Progenitor cell of endocrine pancreas (in vitro differentiated cells): Measurements from ENCODE around the gene HEPH. TPM values are rescaled to one million over a fixed set of nuclear protein-coding genes. Genes with fewer than 3 reads are reported as not detected.

Experiments used
- DNase-seq: peaks from one replicate; pipeline ENCODE4 v3.0.0; 2021; ENCODE audit warnings: low spot score; ENCODE audit not compliant: unreplicated experiment
- H3K27ac Mint-ChIP-seq: 2 replicates; pipeline ENCODE4 v1.8.0; 2021; ENCODE audit warnings: mild to moderate bottlenecking, moderate library complexity, mixed read lengths
- H3K27me3 Mint-ChIP-seq: 2 replicates; pipeline ENCODE4 v1.8.0; 2021; ENCODE audit warnings: mixed read lengths
- H3K36me3 Mint-ChIP-seq: 2 replicates; pipeline ENCODE4 v1.8.0; 2022; ENCODE audit warnings: mixed read lengths; ENCODE audit not compliant: insufficient read depth
- H3K4me1 Mint-ChIP-seq: 2 replicates; pipeline ENCODE4 v1.8.0; 2021; ENCODE audit warnings: low read depth, mixed read lengths
- H3K4me3 Mint-ChIP-seq: 2 replicates; pipeline ENCODE4 v1.8.0; 2021; ENCODE audit warnings: low read depth, mild to moderate bottlenecking, moderate library complexity, mixed read lengths
- H3K9me3 Mint-ChIP-seq: 2 replicates; pipeline ENCODE4 v1.8.0; 2021; ENCODE audit warnings: low read depth, mixed read lengths
- CTCF ChIP-seq: fragments of 200-600 bp; sonication (generic); IDR thresholded peaks from one replicate; pipeline ENCODE4 v1.5.0; 2021; ENCODE audit warnings: antibody characterized with exemption, mild to moderate bottlenecking; ENCODE audit not compliant: unreplicated experiment
- total RNA-seq: library from RNA; stranded (reverse); gene quantifications from 2 replicates; pipeline ENCODE4 v1.2.1, GENCODE V29; 2021

The HEPH gene
- total RNA-seq, 1 donor from 2014 or later: 92.4 TPM

- H3K4me1 Mint-ChIP-seq: peaks cover 5% of the 10 kb centered on the region
- H3K27ac Mint-ChIP-seq: peak overlapping the region; percentile 96
- peaks cover 3% of the 10 kb centered on the region for H3K36me3 Mint-ChIP-seq
- H3K4me3 Mint-ChIP-seq: peak overlapping the region; percentile 88
- TF ChIP-seq CTCF: no peak
- H3K27me3 Mint-ChIP-seq: no peaks in the 10 kb centered on the region
- peaks cover 11% of the 10 kb centered on the region for H3K9me3 Mint-ChIP-seq
- no peak for DNase-seq
Observed at GRCh38 chrX:66164470-66164869, 423 bp downstream of the HEPH start.

- Mint-ChIP-seq H3K4me3 (peak overlapping the region; percentile 88), H3K27ac (no peak overlapping the region), H3K4me1 (peaks cover 5% of the 10 kb centered on the region), H3K27me3 (no peaks in the 10 kb centered on the region), H3K9me3 (peaks cover 11% of the 10 kb centered on the region), H3K36me3 (peaks cover 3% of the 10 kb centered on the region)
- TF ChIP-seq CTCF: no peak
- no peak for DNase-seq
Observed at GRCh38 chrX:66164931-66165330, 884 bp downstream of the HEPH start.

- no peak overlapping the region for H3K4me3 Mint-ChIP-seq
- DNase-seq: no peak
- no peaks in the 10 kb centered on the region for H3K27me3 Mint-ChIP-seq
- no peak for TF ChIP-seq CTCF
- H3K27ac Mint-ChIP-seq: no peak overlapping the region
- peaks cover 3% of the 10 kb centered on the region for H3K36me3 Mint-ChIP-seq
- H3K4me1 Mint-ChIP-seq: peaks cover 5% of the 10 kb centered on the region
- H3K9me3 Mint-ChIP-seq: peaks cover 15% of the 10 kb centered on the region
Observed at GRCh38 chrX:66166671-66167070, 2.6 kb downstream of the HEPH start.

- no peaks in the 10 kb centered on the region for H3K27me3 Mint-ChIP-seq
- peaks cover 15% of the 10 kb centered on the region for H3K9me3 Mint-ChIP-seq
- DNase-seq: no peak
- H3K4me3 Mint-ChIP-seq: no peak overlapping the region
- TF ChIP-seq CTCF: no peak
- H3K27ac Mint-ChIP-seq: no peak overlapping the region
- H3K4me1 Mint-ChIP-seq: peaks cover 4% of the 10 kb centered on the region
- peaks cover 3% of the 10 kb centered on the region for H3K36me3 Mint-ChIP-seq
Observed at GRCh38 chrX:66167431-66167830, 3.4 kb downstream of the HEPH start.

GRCh38 chrX:66176134-66176533 is 12.1 kb downstream of the HEPH start:
- H3K4me3 Mint-ChIP-seq: no peak overlapping the region
- H3K27me3 Mint-ChIP-seq: no peaks in the 10 kb centered on the region
- H3K4me1 Mint-ChIP-seq: no peaks in the 10 kb centered on the region
- H3K9me3 Mint-ChIP-seq: peaks cover 48% of the 10 kb centered on the region
- H3K27ac Mint-ChIP-seq: no peak overlapping the region
- TF ChIP-seq CTCF: no peak
- H3K36me3 Mint-ChIP-seq: peaks cover 64% of the 10 kb centered on the region
- DNase-seq: no peak
